CD14-positive monocyte (primary cell): ENCODE results near the gene PAXX. TPM values are rescaled to one million over a fixed set of nuclear protein-coding genes. Genes with fewer than 3 reads are reported as not detected.

ENCODE experiments used
- DNase-seq, 3 donors: peaks; one replicate each; pipeline ENCODE4 v3.0.0-alpha.2; 2011 to 2022
- H2AFZ ChIP-seq: 2 replicates; pipeline ENCODE4 v1.6.0; 2012; ENCODE audit warnings: mild to moderate bottlenecking, low read depth, low read length, inconsistent platforms; ENCODE audit not compliant: insufficient read depth, poor library complexity, severe bottlenecking
- H3K27ac ChIP-seq, 2 donors: 1 replicate in 1 of 2; 2 replicates in 1 of 2; pipeline ENCODE4 v1.5.1; 2012 to 2013; ENCODE audit warnings: low read length in 2 of 2, control low read depth in 1 of 2, inconsistent platforms in 1 of 2, low read depth in 1 of 2, mild to moderate bottlenecking in 1 of 2
- H3K27me3 ChIP-seq, 2 donors: one replicate each; pipeline versions ENCODE4 v1.6.0 to v1.6.1; 2011 to 2013; ENCODE audit warnings: low read length in 2 of 2; ENCODE audit not compliant: control insufficient read depth in 2 of 2, insufficient read depth in 2 of 2
- H3K36me3 ChIP-seq, 2 donors: replicated peaks in 1 of 2; 1 replicate in 1 of 2; 2 replicates in 1 of 2; pipeline versions ENCODE4 v1.5.1 to v1.6.1; 2012 to 2013; ENCODE audit warnings: low read length in 2 of 2, control low read depth in 1 of 2, inconsistent platforms in 1 of 2, mild to moderate bottlenecking in 1 of 2; ENCODE audit not compliant: insufficient read depth in 2 of 2, control insufficient read depth in 1 of 2
- H3K4me1 ChIP-seq, 2 donors: 1 replicate in 1 of 2; 2 replicates in 1 of 2; pipeline versions ENCODE4 v1.5.1 to v1.6.1; 2012 to 2013; ENCODE audit warnings: low read length in 2 of 2, control low read depth in 1 of 2, inconsistent platforms in 1 of 2, mild to moderate bottlenecking in 1 of 2, moderate library complexity in 1 of 2; ENCODE audit not compliant: insufficient read depth in 2 of 2, control insufficient read depth in 1 of 2
- H3K4me2 ChIP-seq: replicated peaks from 2 replicates; pipeline ENCODE3; 2012; ENCODE audit warnings: low read length, moderate library complexity, mild to moderate bottlenecking; ENCODE audit not compliant: poor library complexity, severe bottlenecking; ENCODE audit errors: extremely low read depth
- H3K4me3 ChIP-seq, 3 experiments: fragments of 200-600 bp in 1 of 3; sonication (generic) in 1 of 3; replicated peaks in 1 of 3; 1 replicate in 2 of 3; 2 replicates in 1 of 3; pipeline ENCODE4 v1.5.1; 2011 to 2013; ENCODE audit warnings: low read length in 3 of 3, mild to moderate bottlenecking in 3 of 3, control low read depth in 2 of 3, low read depth in 2 of 3, inconsistent platforms in 1 of 3, moderate library complexity in 1 of 3
- H3K79me2 ChIP-seq: 2 replicates; pipeline ENCODE4 v1.6.0; 2012; ENCODE audit warnings: mild to moderate bottlenecking, control low read depth, inconsistent platforms, low read length, moderate library complexity; ENCODE audit not compliant: insufficient read depth
- H3K9ac ChIP-seq: 2 replicates; pipeline ENCODE4 v1.6.0; 2017; ENCODE audit warnings: low read length, mild to moderate bottlenecking; ENCODE audit not compliant: insufficient read depth, poor library complexity, severe bottlenecking
- H3K9me3 ChIP-seq, 2 donors: replicated peaks in 1 of 2; 1 replicate in 1 of 2; 2 replicates in 1 of 2; pipeline versions ENCODE4 v1.5.1 to v1.6.1; 2012 to 2013; ENCODE audit warnings: low read length in 2 of 2, control low read depth in 1 of 2; ENCODE audit not compliant: control insufficient read depth in 1 of 2, insufficient read depth in 1 of 2
- H4K20me1 ChIP-seq: 2 replicates; pipeline ENCODE4 v1.6.0; 2012; ENCODE audit warnings: mild to moderate bottlenecking, low read length, control low read depth, moderate library complexity; ENCODE audit not compliant: insufficient read depth
- H3K27ac Mint-ChIP-seq, 7 donors: one replicate each; pipeline ENCODE4 v1.8.0; 2020; ENCODE audit warnings: mild to moderate bottlenecking in 7 of 7, mixed read lengths in 7 of 7, moderate library complexity in 6 of 7, inconsistent platforms in 2 of 7
- H3K27me3 Mint-ChIP-seq, 3 donors: one replicate each; pipeline ENCODE4 v1.8.0; 2021 to 2022; ENCODE audit warnings: low read depth in 3 of 3, mild to moderate bottlenecking in 3 of 3, mixed read lengths in 3 of 3, moderate library complexity in 3 of 3, inconsistent platforms in 1 of 3
- H3K36me3 Mint-ChIP-seq, 2 donors: one replicate each; pipeline ENCODE4 v1.8.0; 2020; ENCODE audit warnings: mixed read lengths in 2 of 2, inconsistent platforms in 1 of 2, mild to moderate bottlenecking in 1 of 2
- H3K4me1 Mint-ChIP-seq: one replicate; pipeline ENCODE4 v1.8.0; 2020; ENCODE audit warnings: mild to moderate bottlenecking, mixed read lengths
- H3K4me3 Mint-ChIP-seq, 2 donors: one replicate each; pipeline ENCODE4 v1.8.0; 2020; ENCODE audit warnings: mild to moderate bottlenecking in 2 of 2, mixed read lengths in 2 of 2, moderate library complexity in 1 of 2
- H3K9me3 Mint-ChIP-seq, 7 donors: one replicate each; pipeline ENCODE4 v1.8.0; 2020 to 2022; ENCODE audit warnings: mixed read lengths in 7 of 7, mild to moderate bottlenecking in 6 of 7, moderate library complexity in 6 of 7, inconsistent platforms in 2 of 7
- WGBS: methylation state at CpG from one replicate; pipeline ENCODE4 v1.1.5; 2013; ENCODE audit warnings: missing lambda C conversion rate; ENCODE audit not compliant: insufficient coverage; 5-methylcytosine and 5-hydroxymethylcytosine counted together
- intact Hi-C, 2 donors: fragments of 100-400 bp; cut with micrococcal nuclease; formaldehyde crosslinking; loops; one replicate each; pipeline versions ENCODE4 v1.15.0 to v1.15.1; 2023
- polyA plus RNA-seq, 3 donors: library from polyadenylated mRNA; depleted of rRNA in 1 of 3; unstranded in 2 of 3; stranded (reverse) in 1 of 3; fragments of 300-500 nt in 2 of 3; fragments of >200 nt in 1 of 3; fragmentation: Illumina TruSeq in 2 of 3; gene quantifications; 1 replicate in 2 of 3; 2 replicates in 1 of 3; pipeline ENCODE4 v1.2.3, GENCODE V29; 2012 to 2021
- TF ChIP-seq, protein P1 (sequence below): fragments of 200-600 bp; IDR thresholded peaks from one replicate; pipeline ENCODE4 v1.8.0; 2022; ENCODE audit warnings: antibody characterized with exemption, mild to moderate bottlenecking

Gene PAXX
- polyA plus RNA-seq, 3 donors: 35.3 to 92.9 (median 40.7) TPM

DNA sequence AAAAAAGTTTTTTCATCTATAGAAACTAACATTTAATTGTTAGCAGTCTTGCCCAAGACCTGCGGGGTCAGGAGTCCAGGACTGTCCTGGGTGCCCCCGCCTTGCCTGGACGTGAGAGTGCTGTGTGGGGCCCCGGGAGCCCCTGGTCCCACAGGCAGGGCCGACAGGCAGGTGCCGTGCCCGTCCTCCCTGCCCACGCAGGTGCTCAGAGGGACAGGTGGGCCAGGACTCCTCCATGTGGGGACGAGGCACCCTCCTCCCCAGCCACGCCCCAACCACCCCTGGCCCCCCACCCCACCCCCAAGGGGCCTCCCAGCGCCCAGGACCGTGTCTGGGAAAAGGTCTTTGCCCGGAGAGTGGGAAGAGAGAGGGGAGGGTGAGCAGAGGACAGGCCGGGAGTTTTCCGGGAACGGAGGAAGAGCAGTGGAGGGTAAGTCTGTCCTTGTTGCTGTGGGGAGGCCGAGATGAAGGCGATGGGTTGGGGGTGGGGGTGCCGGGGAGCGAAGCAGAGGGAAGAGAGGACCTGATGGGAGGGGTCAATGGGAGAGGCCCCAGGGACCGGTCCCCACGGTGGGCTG, 42.9 kb upstream of the PAXX start:
- no peaks in the 10 kb centered on the region for H4K20me1 ChIP-seq
- intact Hi-C loops: loop anchor here (10.0 kb wide), 3 partner anchors 85 to 145 kb away; partner anchors contain the start of genes AJM1 (in 1 of the 2), FUT7 (in 1 of the 2), PHPT1 (in 1 of the 2) and RABL6 (in 1 of the 2)
- 25% methylated on average over 13 of the region's 22 CpGs for WGBS
- H3K27ac ChIP-seq: peak overlapping the region in 1 of 2 donors; percentile 84
- Mint-ChIP-seq H3K27ac (peak overlapping the region in 4 of 7 donors; percentile 59 to 80 (median 70)), H3K9me3 (no peaks in the 10 kb centered on the region), H3K27me3 (peaks cover 0 to 6% (median 4%) of the 10 kb centered on the region in 3 donors), H3K4me1 (peaks cover 11% of the 10 kb centered on the region), H3K36me3 (no peaks in the 10 kb centered on the region), H3K4me3 (peak overlapping the region; percentile 80 to 87)
- peak overlapping the region; percentile 76 for H3K9ac ChIP-seq
- H3K9me3 ChIP-seq: no peaks in the 10 kb centered on the region
- H3K36me3 ChIP-seq: no peaks in the 10 kb centered on the region
- H3K4me2 ChIP-seq: peak overlapping the region; percentile 85
- peak overlapping the region; percentile 100 for H2AFZ ChIP-seq
- H3K4me3 ChIP-seq: peak overlapping the region; percentile 41 to 83 (median 75)
- TF ChIP-seq, protein P1, sequence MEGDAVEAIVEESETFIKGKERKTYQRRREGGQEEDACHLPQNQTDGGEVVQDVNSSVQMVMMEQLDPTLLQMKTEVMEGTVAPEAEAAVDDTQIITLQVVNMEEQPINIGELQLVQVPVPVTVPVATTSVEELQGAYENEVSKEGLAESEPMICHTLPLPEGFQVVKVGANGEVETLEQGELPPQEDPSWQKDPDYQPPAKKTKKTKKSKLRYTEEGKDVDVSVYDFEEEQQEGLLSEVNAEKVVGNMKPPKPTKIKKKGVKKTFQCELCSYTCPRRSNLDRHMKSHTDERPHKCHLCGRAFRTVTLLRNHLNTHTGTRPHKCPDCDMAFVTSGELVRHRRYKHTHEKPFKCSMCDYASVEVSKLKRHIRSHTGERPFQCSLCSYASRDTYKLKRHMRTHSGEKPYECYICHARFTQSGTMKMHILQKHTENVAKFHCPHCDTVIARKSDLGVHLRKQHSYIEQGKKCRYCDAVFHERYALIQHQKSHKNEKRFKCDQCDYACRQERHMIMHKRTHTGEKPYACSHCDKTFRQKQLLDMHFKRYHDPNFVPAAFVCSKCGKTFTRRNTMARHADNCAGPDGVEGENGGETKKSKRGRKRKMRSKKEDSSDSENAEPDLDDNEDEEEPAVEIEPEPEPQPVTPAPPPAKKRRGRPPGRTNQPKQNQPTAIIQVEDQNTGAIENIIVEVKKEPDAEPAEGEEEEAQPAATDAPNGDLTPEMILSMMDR: no peak
- DNase-seq: no peak
- no peaks in the 10 kb centered on the region for H3K27me3 ChIP-seq
- H3K79me2 ChIP-seq: no peaks in the 10 kb centered on the region
- H3K4me1 ChIP-seq: peaks cover 16 to 26% of the 10 kb centered on the region in 2 donors

DNA sequence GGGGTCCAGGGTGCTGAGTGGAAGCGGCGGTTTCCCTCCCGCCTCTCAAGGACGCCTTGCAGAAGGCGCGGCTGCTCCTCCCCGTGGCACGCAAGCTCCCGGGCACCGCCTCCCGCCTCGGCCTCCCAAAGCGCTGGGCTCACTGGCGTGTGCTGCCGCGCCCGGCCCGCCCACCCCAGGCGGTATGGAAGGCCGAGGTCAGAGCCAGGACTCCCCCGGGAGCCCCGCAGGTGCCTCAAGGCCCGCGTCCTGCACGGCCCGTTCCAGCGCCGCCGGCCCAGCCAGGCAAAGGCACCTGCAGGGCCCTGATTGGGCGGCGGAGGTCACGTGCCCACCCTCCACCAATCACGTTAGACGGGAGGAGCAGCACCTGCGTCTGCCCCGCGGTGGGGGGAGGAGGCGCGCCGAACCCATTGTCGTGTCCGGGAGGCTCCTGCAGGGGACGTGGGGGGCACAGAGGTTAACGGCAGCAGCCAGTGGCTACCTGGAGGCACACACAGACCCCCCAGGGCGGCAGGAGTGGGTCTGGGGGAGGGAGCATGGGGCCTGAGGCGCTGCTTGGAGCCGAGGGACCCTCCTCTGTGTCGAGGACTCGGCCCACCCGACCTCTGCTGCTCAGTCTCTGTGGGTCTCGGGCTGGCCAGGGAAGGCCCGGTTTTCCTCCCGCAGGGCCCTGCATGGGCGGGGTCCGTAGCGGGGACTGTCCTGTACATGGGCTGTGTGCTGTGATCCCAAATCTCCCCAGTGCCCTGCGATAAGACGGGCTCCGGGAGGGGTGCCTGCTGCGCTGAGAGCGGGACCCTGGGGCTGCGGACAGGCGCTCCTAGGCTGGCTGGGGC, 42.2 kb upstream of the PAXX start:
- Mint-ChIP-seq H3K4me1 (peaks cover 9% of the 10 kb centered on the region), H3K4me3 (peak overlapping the region; percentile 80 to 90), H3K27ac (peak overlapping the region in 5 of 7 donors; percentile 59 to 80 (median 74)), H3K9me3 (no peaks in the 10 kb centered on the region), H3K36me3 (no peaks in the 10 kb centered on the region), H3K27me3 (peaks cover 0 to 5% (median 3%) of the 10 kb centered on the region in 3 donors)
- intact Hi-C loops: loop anchor here (5.0 to 10.0 kb wide), 4 partner anchors 85 to 145 kb away; partner anchors contain the start of genes PHPT1 (in 2 of the 2), AJM1 (in 1 of the 2), FUT7 (in 1 of the 2) and RABL6 (in 1 of the 2)
- Histone ChIP-seq H4K20me1 (no peaks in the 10 kb centered on the region), H3K9ac (peak overlapping the region; percentile 76), H3K79me2 (no peaks in the 10 kb centered on the region), H3K27me3 (no peaks in the 10 kb centered on the region), H3K4me3 (peak overlapping the region; percentile 41 to 83 (median 75)), H3K36me3 (no peaks in the 10 kb centered on the region), H2AFZ (peak overlapping the region; percentile 100), H3K9me3 (no peaks in the 10 kb centered on the region), H3K4me1 (peaks cover 13 to 22% of the 10 kb centered on the region in 2 donors), H3K4me2 (peak overlapping the region; percentile 85), H3K27ac (peak overlapping the region in 1 of 2 donors; percentile 84)
- WGBS: 2% methylated on average over 56 of the region's 63 CpGs
- peak; percentile 83 to 88 (median 86) for DNase-seq
- TF ChIP-seq, protein P1: no peak
